Embryonic facial prominence (tissue), 1 donor: ENCODE measurements around the gene NRP1.
A peak's percentile ranks its signal among the peaks of the same experiment; 100 is the strongest.

Experiments
- DNase-seq: peaks from one replicate; pipeline ENCODE4 v3.0.0-alpha.2; 2016; ENCODE audit errors: extremely low spot score

Gene NRP1

DNA sequence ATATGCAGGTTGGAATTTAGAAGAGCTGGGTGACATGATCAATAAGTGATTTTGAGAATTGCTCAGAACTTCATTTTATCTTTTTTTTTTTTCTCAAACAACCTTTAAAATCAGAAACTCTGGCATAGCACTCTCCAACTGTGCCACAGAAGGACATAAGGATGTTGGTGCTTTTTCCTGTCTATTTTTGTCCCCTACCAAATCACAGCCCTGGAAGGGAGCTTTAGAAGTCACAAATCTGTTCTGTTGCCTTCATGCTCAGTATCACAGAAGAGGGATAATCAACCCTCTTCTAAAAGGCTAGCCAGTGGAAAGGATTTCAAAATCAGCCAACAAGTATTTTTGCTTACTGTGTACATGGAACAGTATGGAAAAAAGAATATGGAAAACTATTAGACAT, 14.8 kb upstream of the NRP1 start:
- DNase-seq, result no peak

DNA sequence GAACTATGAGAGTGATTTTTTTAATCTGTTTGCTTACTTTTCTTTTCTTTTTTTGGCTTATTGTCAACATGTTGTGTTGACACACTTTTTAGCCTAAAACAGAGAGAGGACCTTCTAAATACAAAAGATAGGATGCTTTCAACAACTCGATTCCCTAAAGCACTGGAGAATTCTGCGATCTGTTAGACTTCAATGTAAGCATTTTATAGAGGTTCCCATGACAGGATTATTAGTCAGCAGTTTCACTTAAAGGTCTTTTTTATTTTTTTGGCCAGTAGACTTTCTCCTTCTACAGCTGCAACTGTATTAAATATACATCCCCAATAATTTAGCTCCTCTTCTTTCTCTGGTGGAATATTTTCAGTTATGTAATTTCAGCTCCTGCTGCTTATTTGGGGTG, 12.7 kb upstream of the NRP1 start:
- no peak for DNase-seq

DNA sequence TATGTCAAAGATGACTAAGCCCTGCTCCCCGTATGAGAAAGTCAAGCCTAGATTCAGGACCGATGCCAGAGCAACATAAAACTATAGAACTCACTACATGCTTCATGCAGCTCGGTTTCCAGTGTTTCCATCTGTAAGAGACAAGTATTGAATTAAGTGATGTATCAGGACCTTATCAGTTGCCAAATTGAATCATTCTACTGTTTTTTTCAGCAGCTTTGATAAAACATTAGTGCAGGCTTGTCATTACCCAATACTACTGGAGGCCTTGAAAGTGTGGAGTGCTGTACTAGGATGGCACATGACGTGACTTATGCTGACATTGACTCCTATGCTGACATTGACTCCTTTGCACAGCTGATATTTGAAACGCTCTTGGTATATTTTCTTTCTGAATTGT, 10.8 kb upstream of the NRP1 start:
- no peak for DNase-seq

DNA sequence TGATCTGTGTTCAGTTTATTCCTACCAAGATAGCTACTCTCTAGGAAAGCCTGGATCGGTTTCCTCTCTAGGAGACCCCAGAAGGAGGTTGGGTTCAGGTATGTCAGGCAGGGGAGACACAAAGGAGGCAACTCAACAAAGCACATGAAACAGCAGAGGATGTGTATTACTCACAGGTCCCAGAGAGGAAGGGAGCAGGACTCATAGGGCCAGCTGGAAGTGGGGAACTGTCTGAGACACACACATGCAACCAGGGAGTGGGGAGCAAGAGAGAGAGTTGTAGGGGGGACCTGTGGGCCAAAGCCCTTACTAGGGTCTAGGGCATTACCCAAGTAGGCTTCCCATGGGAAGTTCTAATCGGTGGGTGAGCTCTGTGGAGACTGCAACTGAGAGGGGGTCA, 10.2 kb upstream of the NRP1 start:
- DNase-seq, result no peak

DNA sequence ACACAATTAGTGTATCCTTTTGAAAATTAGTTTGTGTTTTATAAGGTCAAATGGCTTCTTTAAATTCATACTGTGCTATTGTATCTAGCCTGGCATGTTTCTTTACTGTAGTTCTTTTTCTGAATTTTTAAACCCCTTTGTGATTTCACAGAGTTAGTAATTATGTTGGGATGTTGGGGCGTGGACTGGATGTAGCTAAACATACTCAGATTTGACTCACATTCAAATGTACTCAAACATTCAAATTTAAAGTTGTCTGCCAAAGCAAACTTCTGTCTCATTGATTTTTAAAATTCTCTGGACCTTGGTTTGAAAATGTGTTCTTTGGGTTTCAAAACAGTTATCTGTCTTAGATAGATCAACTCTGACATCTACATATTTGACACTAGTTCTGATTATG, 7.2 kb upstream of the NRP1 start:
- no peak for DNase-seq

DNA sequence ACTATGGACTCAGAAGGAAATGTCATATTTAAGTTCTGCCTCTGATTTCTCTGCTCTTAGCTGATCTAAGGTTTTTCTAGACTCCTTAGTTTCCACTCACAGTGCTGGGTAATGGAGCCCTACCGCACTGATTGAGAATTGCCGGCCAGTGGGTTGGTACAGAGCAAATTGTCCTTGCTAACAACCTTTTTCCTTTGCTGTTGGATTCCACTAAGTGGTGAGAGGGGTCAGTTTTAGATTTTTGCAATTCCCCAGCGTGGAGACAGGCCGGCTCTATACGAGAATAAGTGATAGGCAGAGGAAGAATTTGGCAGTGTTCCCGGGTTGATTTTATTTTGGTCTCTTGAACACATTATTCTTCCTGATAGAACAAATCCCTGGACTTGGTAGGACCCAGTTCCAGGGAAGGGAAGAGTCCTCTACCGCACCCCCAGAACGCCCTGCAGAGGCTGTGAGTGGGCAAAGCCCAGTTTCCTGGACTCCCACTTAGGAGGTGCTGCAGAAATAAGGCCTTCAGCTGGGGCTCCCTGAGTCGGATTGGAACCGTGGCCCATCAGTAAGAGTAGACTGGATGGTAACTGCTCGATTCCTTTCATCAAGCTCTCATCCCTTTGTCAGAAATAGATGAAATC, 3.0 kb upstream of the NRP1 start:
- no peak for DNase-seq

DNA sequence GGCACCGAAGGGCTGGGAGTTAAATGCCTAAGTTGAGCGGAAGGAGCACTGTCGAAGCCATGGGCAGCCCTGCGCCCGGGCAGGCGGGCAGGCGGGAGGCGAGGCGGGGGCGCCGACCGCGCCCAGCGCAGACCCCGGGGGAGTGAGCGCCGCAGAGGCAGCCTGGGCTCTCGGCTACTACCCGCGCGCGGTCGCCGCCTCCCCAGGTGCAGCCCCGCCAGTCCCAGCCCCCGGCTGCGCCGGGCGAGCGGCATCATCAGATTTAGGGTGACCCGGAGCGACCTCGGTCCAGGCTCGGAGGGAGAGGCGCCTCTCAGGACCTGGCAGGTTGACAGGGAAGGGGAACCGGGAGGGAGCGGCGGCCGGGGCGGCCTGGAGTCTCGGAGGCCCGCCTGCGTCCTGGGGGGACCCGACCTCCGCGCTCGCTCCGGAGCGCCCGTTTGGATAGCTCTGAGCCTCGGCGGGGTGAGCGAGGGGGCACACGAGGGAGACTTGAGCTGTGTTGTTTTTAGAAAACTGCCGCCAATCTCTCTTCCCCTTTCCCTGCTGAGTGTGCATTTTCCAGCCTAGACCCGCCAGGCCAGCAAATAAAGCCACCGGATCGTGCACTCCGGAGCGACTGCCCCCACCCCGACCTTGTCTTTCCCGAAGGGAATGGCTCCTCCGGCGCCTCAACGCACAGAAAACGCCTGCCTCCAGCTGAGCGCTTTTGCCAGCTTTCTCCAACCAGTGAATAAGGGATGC, 2.3 kb upstream of the NRP1 start:
- DNase-seq, result no peak

DNA sequence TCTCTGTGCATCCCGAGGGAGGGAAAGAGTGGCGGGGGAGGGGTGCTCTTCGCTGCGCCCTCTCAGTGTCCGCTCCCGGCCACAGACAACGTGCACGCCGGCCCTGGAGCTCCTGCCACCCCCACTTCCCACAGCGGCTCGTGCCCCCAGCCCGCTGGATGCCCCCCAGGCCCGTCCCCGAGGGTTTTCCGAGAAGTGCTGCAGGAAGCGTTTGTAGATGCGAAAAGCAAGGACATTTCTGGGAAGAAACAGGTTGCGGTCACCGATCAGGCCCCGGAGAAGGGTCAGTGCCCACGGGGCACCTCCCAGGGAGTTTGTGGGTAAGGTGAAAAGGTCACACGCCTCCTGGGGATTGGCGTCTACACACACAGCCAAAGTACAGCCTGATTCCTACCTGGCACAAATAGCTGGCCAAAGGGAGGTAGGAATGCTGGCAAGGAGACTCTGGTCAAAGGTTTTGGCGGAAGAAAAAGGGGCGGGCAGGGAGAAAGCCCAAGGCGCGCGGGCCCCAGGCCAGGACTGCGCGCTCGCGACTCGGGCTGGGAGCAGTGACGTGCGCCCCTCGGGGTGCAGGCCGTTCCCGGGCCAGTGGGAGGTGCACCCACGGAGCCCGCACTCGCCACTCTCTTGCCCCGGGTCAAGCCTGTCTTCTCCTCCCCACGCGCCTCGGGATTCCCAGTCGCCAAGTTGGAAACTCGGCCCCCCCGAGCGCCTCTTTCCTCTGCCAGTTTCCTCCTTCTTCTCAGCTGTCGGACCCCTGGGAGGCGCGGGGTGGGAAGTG, 1.5 kb upstream of the NRP1 start:
- DNase-seq, result no peak

DNA sequence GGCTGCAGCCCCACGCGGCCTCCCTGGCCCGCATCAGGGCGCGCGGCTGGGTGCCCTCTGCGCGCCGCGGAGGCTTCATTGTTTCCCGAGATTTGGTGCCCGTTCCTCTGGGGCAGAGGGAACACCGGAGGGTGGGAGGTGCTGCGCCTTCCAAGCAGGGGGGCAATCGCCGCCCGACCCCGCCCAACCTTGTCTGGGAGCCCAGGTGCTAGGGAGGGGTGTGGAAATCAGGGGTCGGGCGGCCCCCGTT, 1.0 kb upstream of the NRP1 start:
- no peak for DNase-seq

DNA sequence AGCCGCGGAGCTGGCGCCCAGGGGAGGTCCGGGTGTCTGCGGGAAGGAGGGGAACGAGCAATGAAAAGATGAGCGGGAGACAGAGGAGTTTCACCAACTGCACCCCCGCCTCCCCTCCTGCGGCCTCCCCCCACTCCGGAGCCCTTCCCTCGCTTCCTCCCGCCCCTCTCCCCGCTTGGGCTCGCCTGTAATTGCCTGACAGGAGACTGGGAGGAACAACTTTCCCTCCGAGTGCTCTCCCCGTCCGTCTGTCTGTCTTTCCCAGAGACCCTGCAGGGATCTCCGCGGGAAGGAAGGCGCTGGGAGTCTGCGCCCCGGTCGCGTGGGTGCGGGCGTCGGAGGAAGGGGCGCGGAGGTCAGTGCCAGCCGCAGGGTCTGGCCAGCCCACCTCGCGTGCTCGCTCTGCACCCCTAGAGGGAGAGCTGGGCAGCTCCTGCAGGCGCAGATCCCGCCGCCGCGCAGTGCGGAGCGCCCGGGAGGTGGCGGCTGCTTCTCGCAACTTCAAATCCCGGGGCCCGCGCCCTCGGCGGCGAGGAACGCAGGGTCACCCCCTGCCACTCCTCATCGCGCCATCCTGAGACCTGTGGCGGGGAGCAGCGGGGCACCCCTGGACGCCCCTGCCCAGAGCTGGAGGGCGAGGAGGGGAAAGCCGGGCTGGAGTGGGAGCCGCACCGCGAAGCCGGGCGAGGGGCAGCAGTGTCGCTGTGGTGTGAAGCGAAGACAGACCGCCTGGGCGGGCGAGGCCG, 511 bp upstream of the NRP1 start:
- DNase-seq, result peak; percentile 86

DNA sequence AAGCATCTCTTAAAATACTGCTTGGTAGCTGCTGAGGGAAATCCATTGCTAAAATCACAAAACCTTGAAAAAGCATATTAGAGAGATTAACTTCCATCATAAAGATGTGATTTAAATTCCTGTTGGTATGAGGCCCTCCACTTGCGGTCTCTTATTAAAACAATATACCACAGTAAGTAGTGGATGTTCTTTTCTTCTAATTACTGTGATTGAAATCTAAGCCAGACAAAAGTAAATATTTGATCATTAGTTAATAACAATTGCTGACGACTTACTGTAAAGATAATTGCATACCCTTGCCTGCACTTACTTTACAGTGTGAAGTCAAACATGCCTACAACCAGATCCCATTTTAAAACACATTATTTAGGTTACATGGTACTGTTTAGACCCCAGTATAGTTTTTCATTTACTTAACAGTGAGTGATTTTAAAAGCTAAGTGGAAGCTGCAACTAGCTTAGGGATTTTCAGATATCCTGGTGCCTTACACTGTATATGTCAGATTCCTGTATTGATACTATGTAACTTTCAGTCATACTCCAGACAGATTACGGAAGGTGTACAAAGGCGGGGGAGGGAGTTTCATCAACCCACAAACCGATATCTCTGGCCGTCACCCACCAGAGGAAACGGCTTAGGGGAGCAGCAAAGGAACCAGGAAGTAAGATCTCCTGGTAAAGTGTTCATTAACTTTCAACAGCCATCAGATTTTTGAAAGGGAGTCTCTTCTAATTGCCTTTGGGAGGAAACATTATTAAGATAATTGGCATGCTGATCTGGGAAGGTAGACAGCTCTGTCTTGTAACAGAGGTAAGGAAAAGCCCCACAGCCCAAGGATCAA, 986 bp downstream of the NRP1 start:
- no peak for DNase-seq

DNA sequence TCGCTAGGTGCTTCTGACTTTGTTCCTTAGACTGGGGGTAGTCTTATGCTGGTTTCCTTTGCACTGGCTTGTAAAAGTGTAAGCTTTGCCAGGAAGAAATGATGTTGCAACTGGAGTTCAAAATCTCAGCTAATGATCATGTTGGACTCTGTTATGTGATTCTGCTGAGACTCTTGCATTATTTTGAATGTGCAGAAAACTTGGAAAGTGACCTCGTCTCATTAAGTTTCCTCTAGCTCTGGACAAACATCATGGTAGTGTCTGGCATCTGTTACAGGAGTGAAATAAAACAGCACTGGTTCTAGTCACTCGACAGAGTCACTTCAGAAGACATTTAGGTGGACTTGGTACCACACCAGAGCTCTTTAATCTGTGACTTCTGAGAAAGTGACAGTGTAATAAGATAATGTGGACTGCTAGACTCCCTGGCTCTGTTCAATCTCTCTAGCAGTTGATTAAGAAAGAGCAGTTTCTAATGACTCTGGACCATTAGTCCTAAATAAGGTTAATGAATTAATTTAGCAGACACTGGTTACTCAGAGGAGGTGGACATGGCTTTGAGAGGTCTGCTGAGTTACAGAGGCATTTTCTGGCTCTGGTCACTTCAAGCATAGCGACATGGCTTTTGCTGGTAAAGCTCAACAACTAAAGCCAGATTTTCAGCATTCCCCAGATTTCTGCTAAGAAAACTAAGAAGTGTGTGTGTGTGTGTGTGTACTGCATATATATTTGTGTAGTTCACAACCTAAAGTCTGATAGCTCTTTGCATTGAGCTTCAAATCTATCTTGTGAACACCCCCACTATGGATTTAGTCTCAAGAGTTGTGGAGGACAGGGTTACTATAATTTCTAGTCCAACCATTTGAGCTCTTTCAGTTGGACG, 2.0 kb downstream of the NRP1 start:
- no peak for DNase-seq

DNA sequence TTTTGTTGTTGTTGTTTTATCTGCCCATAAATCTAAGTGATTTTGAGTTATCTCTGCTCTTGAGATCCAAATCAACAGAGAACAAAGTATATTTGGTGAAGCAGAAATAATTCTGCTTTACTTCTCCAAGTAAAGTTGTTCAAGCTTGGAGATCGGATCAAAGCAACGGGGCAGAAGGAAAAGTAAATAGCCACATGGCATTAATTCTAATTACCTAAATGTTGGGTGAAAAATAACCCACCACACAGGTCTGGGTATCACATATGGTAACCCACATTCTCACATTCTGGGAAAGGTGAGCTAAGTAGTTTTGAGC, 3.1 kb downstream of the NRP1 start:
- DNase-seq, result no peak

DNA sequence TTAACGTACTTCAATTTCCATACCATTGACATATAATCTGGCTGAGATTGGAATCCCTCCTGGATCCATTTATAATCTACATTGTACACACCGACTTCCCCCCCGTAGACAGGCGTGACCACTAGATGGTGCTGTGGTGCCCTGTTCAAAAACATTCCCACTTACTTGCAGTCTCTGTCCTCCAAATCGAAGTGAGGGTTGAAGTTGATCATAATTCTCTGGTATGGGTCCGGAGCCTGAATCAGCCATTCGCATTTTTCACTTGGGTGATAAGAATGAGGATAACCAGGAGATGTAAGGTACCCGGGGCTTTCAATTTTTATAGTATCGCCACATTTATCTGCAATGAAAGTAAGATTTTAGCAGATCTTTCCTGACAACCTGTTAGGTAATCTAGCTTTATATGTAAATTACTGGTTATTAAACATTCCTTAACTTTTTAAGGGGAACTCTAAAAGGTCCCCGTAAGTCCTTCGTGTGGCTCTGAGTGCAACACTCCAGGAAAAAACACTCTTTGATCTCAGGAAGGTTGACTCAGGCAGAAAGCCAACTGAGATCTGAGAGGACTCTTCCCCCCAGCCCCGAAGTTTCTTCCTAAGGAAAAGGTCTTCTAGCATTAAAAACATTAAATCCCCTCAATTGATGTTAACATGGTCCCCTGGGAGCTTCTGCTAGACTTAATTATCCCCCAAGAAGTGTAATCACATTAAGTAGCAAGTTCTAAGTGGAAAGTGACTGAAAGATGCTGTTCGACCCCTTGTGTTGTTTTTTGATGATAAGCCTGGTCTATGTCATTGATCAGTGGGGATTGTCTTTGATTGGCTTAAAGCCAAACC, 3.7 kb downstream of the NRP1 start:
- DNase-seq, result peak; percentile 61

DNA sequence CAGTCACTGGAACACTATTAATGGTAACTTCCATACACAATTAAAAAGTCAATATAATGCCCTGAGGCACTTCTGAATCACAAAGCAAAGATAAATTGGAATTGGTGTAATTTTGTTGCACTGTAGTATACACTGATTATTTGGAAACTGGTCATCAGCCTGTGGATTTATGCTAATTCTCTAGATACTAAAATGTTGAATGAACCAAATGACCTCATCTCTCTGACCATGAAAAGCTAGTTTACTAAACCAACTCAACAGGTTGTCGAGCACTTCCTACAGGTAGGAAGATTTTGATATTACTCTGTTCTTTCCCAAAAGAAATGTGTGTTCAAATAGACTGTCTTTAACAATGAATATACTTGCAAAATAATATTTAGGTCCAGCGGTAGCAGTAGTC, 5.3 kb downstream of the NRP1 start:
- no peak for DNase-seq

DNA sequence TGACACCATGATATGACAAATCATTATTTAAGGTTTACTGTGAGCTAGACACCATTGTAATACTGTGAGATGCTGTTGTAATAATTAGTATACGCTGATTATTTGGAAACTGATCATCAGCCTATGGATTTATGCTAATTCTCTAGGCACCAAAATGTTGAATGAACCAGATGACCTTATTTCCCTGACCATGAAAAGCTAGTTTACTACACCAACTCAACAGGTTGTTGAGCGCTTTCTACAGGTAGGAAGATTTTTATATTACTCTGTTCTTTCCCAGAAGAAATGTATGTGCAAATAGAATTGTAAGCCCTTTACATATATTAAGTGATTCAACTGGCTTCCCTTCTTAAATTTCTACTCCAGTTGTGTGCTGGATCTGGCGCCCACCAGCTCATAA, 6.2 kb downstream of the NRP1 start:
- no peak for DNase-seq

DNA sequence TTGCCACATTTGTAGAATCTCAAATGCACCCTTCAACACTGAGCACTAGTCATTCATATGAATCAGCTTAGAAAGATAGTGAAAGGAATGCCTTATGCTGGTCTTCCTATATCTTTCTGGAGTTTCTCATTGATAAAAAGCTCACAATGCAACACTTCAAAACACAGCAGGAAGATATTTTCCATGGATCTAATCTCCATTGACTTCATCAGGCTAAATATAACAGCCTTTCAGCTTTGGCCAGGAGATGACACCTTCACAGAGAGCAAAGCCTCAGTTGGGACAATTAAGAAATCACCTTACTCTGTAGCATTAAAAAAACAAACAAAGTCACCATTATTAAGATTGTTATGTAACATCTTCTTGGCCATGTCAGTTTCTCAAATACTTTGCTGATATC, 6.7 kb downstream of the NRP1 start:
- DNase-seq, result no peak

DNA sequence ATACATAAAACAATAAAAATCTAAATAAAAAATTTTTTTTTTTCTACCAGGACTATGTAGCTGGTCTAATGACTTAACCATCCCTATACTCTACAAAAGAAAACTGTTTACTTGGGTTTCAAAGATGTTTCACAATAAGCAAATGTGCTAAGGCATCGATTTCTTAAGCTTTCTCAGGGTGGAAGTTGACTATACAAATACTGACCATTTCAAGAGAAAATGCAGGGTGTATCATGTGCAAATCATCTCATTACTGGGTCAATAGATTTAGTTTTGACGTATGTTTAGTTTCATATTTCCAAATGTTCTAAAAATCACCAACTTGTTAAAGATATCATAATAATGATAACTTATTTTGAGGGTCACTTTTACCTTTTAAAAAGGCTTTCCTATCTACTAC, 7.5 kb downstream of the NRP1 start:
- no peak for DNase-seq

DNA sequence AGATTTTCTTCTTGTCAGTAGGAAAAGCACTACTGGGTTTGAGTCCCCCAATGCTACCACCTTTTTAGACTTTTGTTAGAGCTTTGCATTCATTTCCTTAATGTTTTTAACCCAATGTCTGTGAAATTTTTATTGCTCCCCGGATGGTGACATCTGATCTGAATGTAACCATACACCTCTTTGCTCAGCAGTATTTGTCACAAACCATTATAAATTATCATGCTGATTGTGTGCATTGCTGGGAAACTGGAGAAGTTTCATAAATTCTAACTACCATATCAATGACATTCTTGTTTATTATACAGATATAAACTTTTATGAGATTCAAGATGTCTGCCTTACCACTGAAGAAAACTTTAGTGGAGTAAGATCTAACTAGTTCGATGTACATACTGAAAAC, 8.5 kb downstream of the NRP1 start:
- DNase-seq, result no peak

DNA sequence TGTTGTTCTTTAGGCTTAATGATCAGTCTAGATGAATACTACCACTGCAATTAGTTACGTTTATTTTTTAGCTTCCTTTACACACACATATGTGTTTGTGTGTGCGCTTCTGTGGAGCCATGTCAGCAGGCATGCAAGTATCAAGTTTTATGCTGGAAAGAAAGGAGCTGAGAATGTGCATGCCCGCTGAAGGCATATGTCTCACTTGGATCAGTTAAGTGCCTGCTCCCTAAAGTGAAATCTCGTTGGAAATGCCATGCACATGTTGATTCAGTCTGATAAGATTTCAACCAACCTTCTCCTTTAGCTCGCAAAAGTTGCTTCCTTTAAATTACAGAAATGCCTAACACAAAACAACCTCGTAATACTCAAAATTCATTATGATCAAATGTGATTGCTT, 10.7 kb downstream of the NRP1 start:
- DNase-seq, result no peak
